Stimulated activated naive CD4-positive, alpha-beta T cell treated with Interleukin-2 at 50 U/mL for 16 hours (primary cell): Measurements from ENCODE around the gene KCNA1.
"Not testable (repeated sequence)": the region's sequence is repeated elsewhere in the genome, so short reads cannot be mapped to it uniquely, and the experiment has no call there.

Source experiments
- DNase-seq: peaks from one replicate; lab custom pipeline; 2025; lab: John Stamatoyannopoulos, UW

KCNA1 gene

GRCh38 chr12:4909734-4910501 is at the start of gene KCNA1:
Gene KCNA1, plus strand, starts transcription at chr12:4909905. Its CDS starts 1,474 bp downstream, at chr12:4911379.
- no peak for DNase-seq

GRCh38 chr12:4860741-4861140 is 49.0 kb upstream of the KCNA1 start:
- DNase-seq, result no peak

- DNase-seq, result no peak
Observed at GRCh38 chr12:4862809-4863208, 46.9 kb upstream of the KCNA1 start.

- DNase-seq, result no peak
Observed at GRCh38 chr12:4864575-4864974, 45.1 kb upstream of the KCNA1 start.

DNA sequence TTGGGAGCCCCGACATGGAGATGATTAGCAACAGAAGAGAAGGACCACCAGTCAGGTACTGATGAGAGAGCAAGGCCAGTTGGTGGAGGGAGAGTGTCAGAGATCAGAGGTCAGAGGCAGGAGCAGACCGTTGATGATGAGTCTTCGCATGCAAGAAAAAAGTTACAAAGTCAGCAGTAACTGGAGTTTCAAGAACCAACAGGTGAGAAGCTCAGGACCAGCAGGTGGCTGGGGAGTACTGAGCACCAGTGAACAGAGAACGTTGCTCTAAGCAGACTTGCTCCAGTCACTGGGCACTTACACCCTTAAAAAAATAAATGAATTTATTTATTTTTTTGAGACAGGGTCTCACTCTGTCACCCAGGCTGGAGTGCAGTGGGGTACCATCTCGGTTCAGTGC is 44.5 kb upstream of the KCNA1 start:
- no peak for DNase-seq

DNA sequence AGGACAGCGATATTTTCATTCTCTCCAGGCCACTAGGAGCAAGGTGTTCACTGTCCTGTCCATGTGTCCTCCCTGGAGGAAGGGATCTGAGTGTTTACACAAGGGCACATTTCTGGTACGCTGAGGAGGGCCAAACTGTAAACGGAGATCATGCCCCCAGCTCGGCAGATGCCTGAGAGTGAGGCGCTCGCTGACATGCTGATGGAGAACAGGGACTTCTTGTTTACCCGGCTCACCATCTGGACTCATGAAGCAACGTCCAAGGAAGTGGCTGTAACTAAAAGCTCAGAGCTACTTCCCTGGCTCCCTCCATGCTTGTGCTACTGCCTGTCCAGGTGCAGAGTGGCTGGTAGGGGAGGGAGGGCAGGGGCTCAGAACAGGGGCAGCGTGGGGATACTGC is 43.4 kb upstream of the KCNA1 start:
- no peak for DNase-seq

DNA sequence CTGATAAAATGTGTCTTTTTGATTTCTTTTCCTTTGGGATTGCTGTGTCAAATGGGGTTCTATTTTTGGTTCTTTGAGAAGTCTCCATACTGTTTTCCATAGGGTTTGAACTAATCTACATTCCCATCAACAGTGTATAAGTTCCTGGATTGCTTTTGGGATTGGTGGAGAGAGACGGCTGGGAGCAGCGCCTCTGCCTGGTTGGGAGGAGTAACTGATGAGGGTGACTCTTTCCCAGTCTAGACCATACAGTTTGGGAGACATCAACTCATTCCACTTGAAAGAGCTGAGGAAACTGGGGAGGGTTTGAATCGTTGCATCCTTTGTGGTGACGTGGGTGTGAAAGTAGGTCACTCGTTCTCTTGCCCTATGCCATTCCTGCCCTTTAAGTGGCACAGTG is 42.3 kb upstream of the KCNA1 start:
- no peak for DNase-seq

- DNase-seq, result no peak
Observed at GRCh38 chr12:4870423-4870822, 39.3 kb upstream of the KCNA1 start.

DNA sequence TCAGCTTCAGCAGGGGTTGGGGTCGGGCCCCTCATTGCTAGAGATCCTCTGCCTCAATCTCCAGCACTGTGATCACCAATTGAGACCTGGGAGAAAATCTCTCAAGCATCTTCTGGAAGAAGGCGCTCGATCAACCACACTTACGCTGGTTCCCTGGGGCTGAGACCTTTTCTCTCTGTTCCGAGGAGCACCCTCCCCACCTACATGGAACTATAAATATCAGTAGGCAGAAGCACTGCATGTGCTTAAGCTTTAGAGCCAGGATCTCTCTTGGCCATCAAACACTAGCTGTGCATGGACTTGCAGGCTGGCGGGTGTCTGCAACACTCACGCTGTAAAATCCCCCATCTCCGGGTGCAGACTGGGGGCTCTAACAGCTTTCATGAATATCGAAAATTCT is 38.2 kb upstream of the KCNA1 start:
- no peak for DNase-seq

DNA sequence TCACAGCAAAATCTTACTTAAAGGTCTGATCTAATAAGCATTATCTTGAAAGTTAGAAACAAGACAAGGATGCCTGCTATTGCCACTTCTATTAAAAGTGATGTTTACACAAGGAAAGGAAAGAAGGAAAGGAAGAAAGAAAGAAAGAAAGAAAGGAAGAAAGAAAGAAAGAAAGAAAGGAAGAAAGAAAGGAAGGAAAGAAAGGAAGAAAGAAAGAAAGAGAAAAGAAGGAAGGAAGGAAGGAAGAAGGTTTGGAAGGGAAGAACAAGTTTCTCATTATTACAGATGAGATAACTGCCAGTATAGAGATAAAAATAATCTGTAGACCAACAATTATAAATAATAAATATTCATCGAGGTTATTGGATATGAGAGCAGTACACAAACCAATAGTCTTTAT is 35.8 kb upstream of the KCNA1 start:
- no peak for DNase-seq

GRCh38 chr12:4874671-4875070 is 35.0 kb upstream of the KCNA1 start:
- DNase-seq, result no peak

- not testable (repeated sequence) for DNase-seq
Observed at GRCh38 chr12:4879481-4879880, 30.2 kb upstream of the KCNA1 start.

DNA sequence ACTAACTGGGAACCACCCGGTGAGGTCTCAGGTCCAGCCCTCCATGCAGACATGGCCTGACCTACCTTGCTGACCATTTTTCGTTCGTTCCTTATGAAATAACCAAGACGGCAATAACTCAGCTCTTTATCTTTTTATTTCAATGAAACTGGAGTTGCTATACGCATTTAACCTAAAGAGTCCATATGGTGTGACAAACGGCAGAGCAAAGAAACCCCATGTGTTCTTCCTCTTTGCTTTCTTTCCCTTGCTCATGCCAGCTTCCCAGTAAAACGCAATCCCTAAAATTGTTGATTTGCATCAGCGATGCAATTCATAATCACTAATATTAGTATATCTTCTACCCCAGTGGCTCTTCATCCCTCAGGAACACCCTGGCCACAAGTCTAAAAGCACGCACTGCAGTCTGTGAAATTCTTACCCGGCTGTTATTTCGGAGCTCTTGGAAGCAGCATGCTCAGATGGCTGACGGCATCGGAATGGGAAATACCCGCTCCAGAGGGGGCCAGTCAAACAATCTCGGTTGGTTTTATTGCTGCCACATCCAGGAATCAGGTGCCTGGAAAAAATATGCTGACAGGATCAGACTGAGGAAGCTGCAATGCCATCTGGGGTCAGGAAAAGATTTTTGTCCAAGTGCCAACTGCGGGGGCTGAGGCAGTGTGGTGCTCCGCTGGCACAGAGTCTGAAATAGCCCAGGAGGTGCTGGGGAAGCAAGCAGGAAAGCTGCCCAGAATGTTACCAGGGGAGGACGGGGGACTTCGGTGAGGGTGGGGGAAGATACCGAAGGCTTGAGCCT is 28.2 kb upstream of the KCNA1 start:
- DNase-seq, result no peak

GRCh38 chr12:4891866-4892265 is 17.8 kb upstream of the KCNA1 start:
- no peak for DNase-seq

GRCh38 chr12:4892418-4892817 is 17.3 kb upstream of the KCNA1 start:
- no peak for DNase-seq

DNA sequence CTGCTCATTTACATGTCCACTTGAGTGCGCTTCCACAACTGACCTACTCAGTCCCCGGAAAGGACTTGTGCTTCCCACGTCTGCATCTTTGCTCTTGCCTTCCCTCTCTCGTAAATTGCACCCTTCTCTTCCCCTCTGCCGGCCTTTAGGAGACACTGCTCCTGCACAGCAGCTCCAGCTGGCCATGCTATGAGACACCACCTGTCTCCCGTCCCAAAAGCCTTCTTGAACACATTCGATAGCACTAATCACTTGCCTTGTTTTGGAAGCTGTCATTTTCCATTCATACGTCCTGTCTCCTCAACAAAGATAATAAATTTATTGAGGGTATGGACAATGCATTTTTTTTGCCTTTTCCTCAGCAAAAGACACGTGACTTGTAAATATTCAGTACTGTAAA is 15.7 kb upstream of the KCNA1 start:
- no peak for DNase-seq

DNA sequence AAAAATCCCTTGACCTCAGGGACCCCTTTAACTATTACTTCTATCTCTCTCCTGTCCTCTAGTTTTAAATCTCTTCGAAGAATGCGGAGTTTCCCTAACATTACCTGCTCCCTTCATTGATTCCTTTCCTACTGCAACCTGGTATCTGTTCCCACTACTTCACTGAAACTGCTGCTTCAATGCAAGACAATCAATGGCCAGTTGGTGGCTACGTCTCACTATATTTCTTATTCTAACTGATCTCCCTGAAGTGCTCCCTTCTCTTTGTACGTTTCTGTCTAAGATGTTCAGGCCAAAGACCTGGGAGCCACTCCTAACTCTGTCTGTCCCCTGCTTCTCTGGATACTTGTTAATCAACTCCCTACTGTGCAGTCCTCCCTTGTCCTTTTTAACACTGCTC is 10.3 kb upstream of the KCNA1 start:
- DNase-seq, result no peak

GRCh38 chr12:4900327-4900726 is 9.4 kb upstream of the KCNA1 start:
- no peak for DNase-seq

DNA sequence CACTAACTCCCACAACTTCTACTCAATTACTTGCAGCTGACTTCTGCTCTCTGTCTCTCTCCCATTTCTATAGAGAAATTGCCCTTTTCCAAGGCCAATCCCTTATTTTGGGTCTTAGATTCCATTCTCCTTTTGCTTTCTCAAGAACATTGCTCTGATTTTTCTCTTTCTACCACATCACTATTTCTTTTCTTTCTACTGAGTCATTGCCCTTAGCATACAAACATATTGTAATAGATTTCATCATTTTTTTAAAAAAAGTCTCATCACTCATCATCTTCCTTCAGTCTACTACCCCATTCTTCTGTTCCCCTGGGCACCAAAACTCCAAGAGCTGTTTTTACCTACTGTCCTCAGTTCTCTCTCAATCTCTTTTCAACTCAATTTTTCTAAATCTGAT is 4.4 kb upstream of the KCNA1 start:
- DNase-seq, result no peak

GRCh38 chr12:4908684-4909409 is 858 bp upstream of the KCNA1 start:
- no peak for DNase-seq

GRCh38 chr12:4909410-4909733 is 333 bp upstream of the KCNA1 start:
- DNase-seq, result no peak

- DNase-seq, result no peak
Observed at GRCh38 chr12:4910502-4911315, 1.0 kb downstream of the KCNA1 start.
